ENCODE results near the gene RHOH.

The RHOH gene

DNA sequence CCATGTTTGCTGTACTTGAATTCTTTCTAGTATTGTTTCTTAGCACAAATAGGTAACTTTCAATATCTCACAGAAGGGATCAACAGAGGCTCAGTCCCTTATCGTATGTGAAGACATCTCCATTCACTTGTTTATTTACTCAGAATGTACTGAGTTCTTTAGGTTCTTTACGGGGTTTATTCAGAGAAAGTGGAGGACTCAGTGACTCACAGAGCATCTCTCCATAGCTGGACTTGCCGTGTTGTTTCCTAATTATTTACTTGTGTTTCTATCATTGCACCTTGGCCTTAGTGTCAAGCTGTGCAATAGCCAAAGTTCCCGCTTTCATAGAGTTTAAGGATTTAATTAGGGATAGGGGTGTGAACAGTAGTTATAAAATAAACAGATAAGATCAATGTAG lies 57.1 kb downstream of the RHOH start:
- Histone ChIP-seq H3K27ac (ENCODE audit: low read depth, low read length) (peak overlapping the region; percentile 98), H3K27me3 (ENCODE audit: insufficient read depth, low read length) (no peaks in the 10 kb centered on the region), H3K4me1 (ENCODE audit: control insufficient read depth, insufficient read depth, low read length, unreplicated experiment) (peaks cover 43% of the 10 kb centered on the region), H3K4me3 (ENCODE audit: low read depth, low read length) (no peak overlapping the region), H3K79me2 (ENCODE audit: control insufficient read depth, insufficient read depth, low read length, unreplicated experiment) (no peaks in the 10 kb centered on the region), H2AFZ (ENCODE audit: low read length, unreplicated experiment) (peak overlapping the region; percentile 55), H3K36me3 (ENCODE audit: insufficient read depth, low read length) (no peaks in the 10 kb centered on the region)

DNA sequence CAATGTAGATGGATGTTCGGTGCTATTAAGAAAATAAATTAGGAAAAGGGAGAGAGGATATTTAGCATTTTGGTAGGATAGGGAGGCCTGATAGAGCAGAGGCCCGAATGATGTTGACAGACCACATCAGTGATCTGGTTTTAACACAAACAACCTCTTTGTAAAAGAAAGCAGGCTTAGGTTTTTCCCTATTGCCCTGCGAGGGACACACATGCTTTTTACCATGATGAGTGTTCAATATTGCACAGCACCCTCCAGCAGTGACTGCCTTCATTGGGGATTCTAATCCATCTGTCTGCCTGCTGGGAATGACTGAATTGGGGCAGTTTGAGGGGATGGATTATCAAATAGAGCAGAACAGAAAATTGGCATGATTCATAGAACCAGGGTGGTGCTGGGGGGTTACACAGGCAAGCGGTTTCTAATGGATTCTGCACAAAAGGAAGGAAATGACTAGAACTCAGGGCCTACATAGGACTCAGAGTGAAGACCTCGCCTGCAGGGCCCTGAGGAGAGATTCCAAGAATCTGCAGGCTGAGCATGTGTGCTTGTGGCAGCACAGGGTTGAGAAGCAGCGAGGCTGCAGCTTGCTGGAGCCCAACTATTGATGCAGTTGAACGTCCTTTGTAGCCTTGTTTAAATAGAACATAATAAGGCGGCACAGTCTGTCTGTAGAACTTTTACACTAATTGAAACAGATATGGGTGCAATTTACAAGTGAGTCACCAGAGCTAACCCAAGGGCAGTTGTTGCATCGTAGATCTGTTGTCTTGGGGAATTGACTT lies 58.0 kb downstream of the RHOH start:
- Histone ChIP-seq H2AFZ (ENCODE audit: low read length, unreplicated experiment) (peak overlapping the region; percentile 10), H3K27me3 (ENCODE audit: insufficient read depth, low read length) (no peaks in the 10 kb centered on the region), H3K36me3 (ENCODE audit: insufficient read depth, low read length) (no peaks in the 10 kb centered on the region), H3K27ac (ENCODE audit: low read depth, low read length) (peak overlapping the region; percentile 98), H3K4me1 (ENCODE audit: control insufficient read depth, insufficient read depth, low read length, unreplicated experiment) (peaks cover 43% of the 10 kb centered on the region), H3K4me3 (ENCODE audit: low read depth, low read length) (peak overlapping the region; percentile 56; the same call in 1 of the 2 replicates), H3K79me2 (ENCODE audit: control insufficient read depth, insufficient read depth, low read length, unreplicated experiment) (no peaks in the 10 kb centered on the region)

GRCh38 chr4:40255393-40256281 lies 58.8 kb downstream of the RHOH start:
- peak overlapping the region; percentile 56 for H3K4me3 ChIP-seq (ENCODE audit: low read depth, low read length)
- no peaks in the 10 kb centered on the region for H3K79me2 ChIP-seq (ENCODE audit: control insufficient read depth, insufficient read depth, low read length, unreplicated experiment)
- H3K4me1 ChIP-seq (ENCODE audit: control insufficient read depth, insufficient read depth, low read length, unreplicated experiment), result peaks cover 43% of the 10 kb centered on the region
- H3K27ac ChIP-seq (ENCODE audit: low read depth, low read length), result peak overlapping the region; percentile 98
- peak overlapping the region; percentile 97 for H2AFZ ChIP-seq (ENCODE audit: low read length, unreplicated experiment)
- no peaks in the 10 kb centered on the region for H3K27me3 ChIP-seq (ENCODE audit: insufficient read depth, low read length)
- no peaks in the 10 kb centered on the region for H3K36me3 ChIP-seq (ENCODE audit: insufficient read depth, low read length)

- peaks cover 40% of the 10 kb centered on the region for H3K4me1 ChIP-seq (ENCODE audit: control insufficient read depth, insufficient read depth, low read length, unreplicated experiment)
- H3K27ac ChIP-seq (ENCODE audit: low read depth, low read length), result peak overlapping the region; percentile 98
- H3K27me3 ChIP-seq (ENCODE audit: insufficient read depth, low read length), result no peaks in the 10 kb centered on the region
- peak overlapping the region; percentile 5; the same call in 1 of the 2 replicates for H3K4me3 ChIP-seq (ENCODE audit: low read depth, low read length)
- H3K36me3 ChIP-seq (ENCODE audit: insufficient read depth, low read length), result no peaks in the 10 kb centered on the region
- H2AFZ ChIP-seq (ENCODE audit: low read length, unreplicated experiment), result peak overlapping the region; percentile 97
- no peaks in the 10 kb centered on the region for H3K79me2 ChIP-seq (ENCODE audit: control insufficient read depth, insufficient read depth, low read length, unreplicated experiment)
These were observed 59.5 kb downstream of the RHOH start for GRCh38 chr4:40256329-40256728.

- H3K27ac ChIP-seq (ENCODE audit: low read depth, low read length), result peak overlapping the region; percentile 98
- H2AFZ ChIP-seq (ENCODE audit: low read length, unreplicated experiment), result no peak overlapping the region
- peaks cover 36% of the 10 kb centered on the region for H3K4me1 ChIP-seq (ENCODE audit: control insufficient read depth, insufficient read depth, low read length, unreplicated experiment)
These were observed 60.0 kb downstream of the RHOH start for GRCh38 chr4:40256817-40257216.

DNA sequence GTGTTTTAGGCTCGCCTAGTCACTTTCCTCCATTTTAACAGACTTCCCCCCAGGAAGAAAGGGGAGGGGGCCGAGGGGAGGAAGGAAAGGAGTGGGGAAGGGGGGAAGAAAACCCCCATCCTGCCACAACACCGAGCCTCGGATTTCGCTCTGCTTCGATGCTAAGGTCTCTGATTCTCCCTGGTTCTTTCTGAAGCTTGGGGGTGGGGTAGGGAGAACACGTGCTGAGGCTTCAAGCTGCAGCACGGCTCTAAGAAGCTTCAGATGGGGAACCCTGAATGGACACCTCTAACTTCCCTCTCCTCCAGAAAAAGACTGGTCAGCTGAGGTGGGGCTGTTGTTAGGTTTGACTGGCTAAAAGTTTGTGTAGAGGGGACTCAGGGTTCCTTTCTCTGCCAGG lies 61.8 kb downstream of the RHOH start:
- H3K79me2 ChIP-seq (ENCODE audit: control insufficient read depth, insufficient read depth, low read length, unreplicated experiment), result no peaks in the 10 kb centered on the region
- no peak overlapping the region for H2AFZ ChIP-seq (ENCODE audit: low read length, unreplicated experiment)
- no peaks in the 10 kb centered on the region for H3K36me3 ChIP-seq (ENCODE audit: insufficient read depth, low read length)
- no peak overlapping the region for H3K4me3 ChIP-seq (ENCODE audit: low read depth, low read length)
- no peak overlapping the region for H3K27ac ChIP-seq (ENCODE audit: low read depth, low read length)
- no peaks in the 10 kb centered on the region for H3K27me3 ChIP-seq (ENCODE audit: insufficient read depth, low read length)
- H3K4me1 ChIP-seq (ENCODE audit: control insufficient read depth, insufficient read depth, low read length, unreplicated experiment), result peaks cover 34% of the 10 kb centered on the region

More at GRCh38 chr4:40256817-40257216, 60.0 kb downstream of the RHOH start:
- no peak overlapping the region for H3K4me3 ChIP-seq (ENCODE audit: low read depth, low read length)
- no peaks in the 10 kb centered on the region for H3K27me3 ChIP-seq (ENCODE audit: insufficient read depth, low read length)
- H3K79me2 ChIP-seq (ENCODE audit: control insufficient read depth, insufficient read depth, low read length, unreplicated experiment), result no peaks in the 10 kb centered on the region
- no peaks in the 10 kb centered on the region for H3K36me3 ChIP-seq (ENCODE audit: insufficient read depth, low read length)

DNA sequence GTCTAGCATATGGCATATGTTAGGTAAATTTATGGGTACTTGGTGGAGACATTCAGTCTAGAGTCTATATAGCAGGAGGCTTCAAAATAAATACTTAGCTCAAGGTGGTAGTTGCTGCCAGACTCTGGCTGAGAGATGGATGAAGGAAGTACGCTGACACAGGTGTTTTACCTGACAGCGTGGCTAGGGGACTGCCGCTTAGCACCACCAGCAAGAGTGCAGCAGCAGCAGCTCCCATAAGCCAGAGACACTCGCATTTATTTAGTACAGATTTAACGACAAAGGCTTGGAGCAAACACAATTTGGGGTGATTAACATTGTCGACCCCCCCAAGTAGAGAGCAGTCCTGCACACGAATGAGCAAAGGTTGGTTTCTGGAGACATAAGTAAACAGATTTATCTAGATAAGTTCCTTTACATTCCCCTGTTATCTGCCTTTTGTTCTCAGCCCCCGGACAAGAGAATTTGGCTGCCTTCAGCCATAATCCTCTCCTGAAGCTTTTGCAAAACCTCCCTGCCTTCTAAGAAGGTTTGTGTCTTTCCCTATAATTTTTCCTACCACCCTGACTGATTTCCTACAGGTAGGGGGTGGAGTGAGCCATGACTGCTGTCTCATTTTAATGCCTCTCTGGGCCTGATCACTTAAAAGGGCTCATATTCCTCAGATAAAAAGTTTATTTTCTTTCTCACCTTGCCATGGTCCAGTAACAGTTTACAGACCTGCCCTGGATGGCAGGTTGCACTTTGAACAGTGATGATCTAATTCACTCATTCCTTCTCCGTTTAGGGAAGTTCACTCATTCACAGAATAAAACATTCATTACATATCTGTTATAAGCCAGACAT lies 64.6 kb downstream of the RHOH start:
- Histone ChIP-seq H3K36me3 (ENCODE audit: insufficient read depth, low read length) (no peaks in the 10 kb centered on the region), H2AFZ (ENCODE audit: low read length, unreplicated experiment) (no peak overlapping the region), H3K27me3 (ENCODE audit: insufficient read depth, low read length) (no peaks in the 10 kb centered on the region), H3K27ac (ENCODE audit: low read depth, low read length) (no peak overlapping the region), H3K79me2 (ENCODE audit: control insufficient read depth, insufficient read depth, low read length, unreplicated experiment) (no peaks in the 10 kb centered on the region), H3K4me3 (ENCODE audit: low read depth, low read length) (no peak overlapping the region), H3K4me1 (ENCODE audit: control insufficient read depth, insufficient read depth, low read length, unreplicated experiment) (peaks cover 12% of the 10 kb centered on the region)

DNA sequence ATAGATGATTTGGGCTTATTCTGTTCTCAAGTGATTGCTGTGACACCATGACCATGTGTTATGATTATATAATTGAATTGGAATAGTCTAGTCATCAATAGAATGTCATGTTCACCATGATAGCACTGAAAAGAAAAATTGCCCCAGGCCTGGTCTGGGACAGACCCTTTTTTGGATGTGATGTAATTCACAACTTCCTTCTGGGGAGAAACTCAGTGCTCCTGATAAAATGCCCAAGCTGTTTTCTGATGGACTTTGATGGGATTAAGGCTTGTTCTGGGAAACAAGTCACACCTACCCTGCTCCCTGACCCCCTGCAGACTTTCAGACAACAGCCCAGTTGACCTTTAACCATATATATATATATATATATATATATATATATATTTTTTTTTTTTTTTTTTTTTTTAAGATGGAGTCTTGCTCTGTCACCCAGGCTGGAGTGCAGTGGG lies 65.3 kb downstream of the RHOH start:
- H3K4me1 ChIP-seq (ENCODE audit: control insufficient read depth, insufficient read depth, low read length, unreplicated experiment), result peaks cover 6% of the 10 kb centered on the region
- H3K36me3 ChIP-seq (ENCODE audit: insufficient read depth, low read length), result no peaks in the 10 kb centered on the region
- H3K27ac ChIP-seq (ENCODE audit: low read depth, low read length), result no peak overlapping the region
- no peaks in the 10 kb centered on the region for H3K79me2 ChIP-seq (ENCODE audit: control insufficient read depth, insufficient read depth, low read length, unreplicated experiment)
- no peaks in the 10 kb centered on the region for H3K27me3 ChIP-seq (ENCODE audit: insufficient read depth, low read length)
- no peak overlapping the region for H2AFZ ChIP-seq (ENCODE audit: low read length, unreplicated experiment)
- no peak overlapping the region for H3K4me3 ChIP-seq (ENCODE audit: low read depth, low read length)

DNA sequence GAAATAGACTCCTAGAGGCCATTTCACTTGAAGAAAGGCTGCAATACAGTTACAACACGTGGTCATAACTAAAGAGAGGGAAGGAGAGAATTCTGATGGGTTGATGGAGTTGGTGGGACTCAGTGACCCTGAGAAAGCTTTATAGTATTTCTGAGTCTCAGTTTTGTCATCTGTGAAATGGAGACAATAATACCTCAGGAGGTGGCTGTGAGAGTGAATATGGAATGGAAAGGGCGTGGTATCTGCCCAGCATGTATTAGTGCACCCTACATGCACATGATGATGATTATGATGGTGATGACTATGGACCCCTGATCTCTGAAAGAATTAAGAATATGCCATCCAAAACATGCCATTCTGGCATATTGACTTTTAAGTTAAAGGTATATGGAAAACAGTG lies 66.0 kb downstream of the RHOH start:
- Histone ChIP-seq H3K79me2 (ENCODE audit: control insufficient read depth, insufficient read depth, low read length, unreplicated experiment) (no peaks in the 10 kb centered on the region), H3K36me3 (ENCODE audit: insufficient read depth, low read length) (no peaks in the 10 kb centered on the region), H2AFZ (ENCODE audit: low read length, unreplicated experiment) (no peak overlapping the region), H3K4me1 (ENCODE audit: control insufficient read depth, insufficient read depth, low read length, unreplicated experiment) (peaks cover 5% of the 10 kb centered on the region), H3K4me3 (ENCODE audit: low read depth, low read length) (no peak overlapping the region), H3K27ac (ENCODE audit: low read depth, low read length) (no peak overlapping the region), H3K27me3 (ENCODE audit: insufficient read depth, low read length) (no peaks in the 10 kb centered on the region)

DNA sequence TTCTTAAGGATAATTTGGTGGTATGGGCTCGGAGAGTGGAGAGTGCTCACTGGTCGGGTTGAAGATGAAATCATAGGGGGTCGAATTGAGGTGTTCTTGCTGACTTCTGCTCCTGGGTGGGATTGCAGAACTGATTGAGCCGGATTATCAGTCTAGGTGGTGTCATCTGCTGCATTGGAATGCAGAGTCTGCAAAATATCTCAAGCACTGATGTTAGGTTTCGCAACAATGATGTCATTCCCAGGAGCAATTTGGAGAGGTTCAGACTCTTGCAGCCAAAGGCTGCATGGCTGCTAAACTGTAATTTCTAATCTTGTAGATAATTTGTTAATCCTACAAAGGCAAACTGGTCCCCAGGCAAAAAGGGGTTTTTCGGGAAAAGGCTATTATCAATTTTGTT lies 67.7 kb downstream of the RHOH start:
- Histone ChIP-seq H3K79me2 (ENCODE audit: control insufficient read depth, insufficient read depth, low read length, unreplicated experiment) (no peaks in the 10 kb centered on the region), H3K27me3 (ENCODE audit: insufficient read depth, low read length) (no peaks in the 10 kb centered on the region), H2AFZ (ENCODE audit: low read length, unreplicated experiment) (no peak overlapping the region), H3K36me3 (ENCODE audit: insufficient read depth, low read length) (no peaks in the 10 kb centered on the region), H3K4me1 (ENCODE audit: control insufficient read depth, insufficient read depth, low read length, unreplicated experiment) (peaks cover 5% of the 10 kb centered on the region), H3K27ac (ENCODE audit: low read depth, low read length) (no peak overlapping the region), H3K4me3 (ENCODE audit: low read depth, low read length) (no peak overlapping the region)

All from ACC112 (cell line).